ENCODE measurements around the gene OSGIN1.

Gene OSGIN1

DNA sequence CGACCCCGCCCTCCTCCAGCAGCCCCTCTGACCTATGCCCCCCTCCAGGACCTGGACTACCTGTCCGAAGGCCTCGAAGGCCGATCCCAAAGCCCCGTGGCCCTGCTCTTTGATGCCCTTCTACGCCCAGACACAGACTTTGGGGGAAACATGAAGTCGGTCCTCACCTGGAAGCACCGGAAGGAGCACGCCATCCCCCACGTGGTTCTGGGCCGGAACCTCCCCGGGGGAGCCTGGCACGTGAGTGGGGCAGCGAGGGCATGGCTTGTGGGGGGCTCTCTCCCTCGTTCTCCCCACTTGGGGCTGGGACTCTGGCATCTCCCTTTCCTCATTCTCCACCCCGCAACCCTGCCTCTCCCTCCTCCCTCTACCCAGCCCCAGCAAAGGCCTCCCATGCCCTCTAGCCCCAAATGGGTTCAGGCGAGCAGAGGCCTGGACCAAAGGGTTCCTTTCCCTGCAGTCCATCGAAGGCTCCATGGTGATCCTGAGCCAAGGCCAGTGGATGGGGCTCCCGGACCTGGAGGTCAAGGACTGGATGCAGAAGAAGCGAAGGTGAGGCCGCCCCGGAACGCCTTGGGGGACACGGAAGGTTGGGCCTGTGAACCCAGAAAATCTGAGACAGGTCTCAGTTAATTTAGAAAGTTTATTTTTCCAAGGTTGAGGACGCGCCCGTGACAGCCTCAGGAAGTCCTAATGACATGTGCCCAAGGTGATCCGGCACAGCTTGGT is 7.6 kb downstream of the OSGIN1 start:
- no peak overlapping the region for H3K4me3 ChIP-seq (ENCODE audit: low read depth, low read length)
- TF ChIP-seq, protein P1, sequence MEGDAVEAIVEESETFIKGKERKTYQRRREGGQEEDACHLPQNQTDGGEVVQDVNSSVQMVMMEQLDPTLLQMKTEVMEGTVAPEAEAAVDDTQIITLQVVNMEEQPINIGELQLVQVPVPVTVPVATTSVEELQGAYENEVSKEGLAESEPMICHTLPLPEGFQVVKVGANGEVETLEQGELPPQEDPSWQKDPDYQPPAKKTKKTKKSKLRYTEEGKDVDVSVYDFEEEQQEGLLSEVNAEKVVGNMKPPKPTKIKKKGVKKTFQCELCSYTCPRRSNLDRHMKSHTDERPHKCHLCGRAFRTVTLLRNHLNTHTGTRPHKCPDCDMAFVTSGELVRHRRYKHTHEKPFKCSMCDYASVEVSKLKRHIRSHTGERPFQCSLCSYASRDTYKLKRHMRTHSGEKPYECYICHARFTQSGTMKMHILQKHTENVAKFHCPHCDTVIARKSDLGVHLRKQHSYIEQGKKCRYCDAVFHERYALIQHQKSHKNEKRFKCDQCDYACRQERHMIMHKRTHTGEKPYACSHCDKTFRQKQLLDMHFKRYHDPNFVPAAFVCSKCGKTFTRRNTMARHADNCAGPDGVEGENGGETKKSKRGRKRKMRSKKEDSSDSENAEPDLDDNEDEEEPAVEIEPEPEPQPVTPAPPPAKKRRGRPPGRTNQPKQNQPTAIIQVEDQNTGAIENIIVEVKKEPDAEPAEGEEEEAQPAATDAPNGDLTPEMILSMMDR (IDR thresholded peaks at IDR 0.05; ENCODE audit: low read depth, low read length), result no peak

DNA sequence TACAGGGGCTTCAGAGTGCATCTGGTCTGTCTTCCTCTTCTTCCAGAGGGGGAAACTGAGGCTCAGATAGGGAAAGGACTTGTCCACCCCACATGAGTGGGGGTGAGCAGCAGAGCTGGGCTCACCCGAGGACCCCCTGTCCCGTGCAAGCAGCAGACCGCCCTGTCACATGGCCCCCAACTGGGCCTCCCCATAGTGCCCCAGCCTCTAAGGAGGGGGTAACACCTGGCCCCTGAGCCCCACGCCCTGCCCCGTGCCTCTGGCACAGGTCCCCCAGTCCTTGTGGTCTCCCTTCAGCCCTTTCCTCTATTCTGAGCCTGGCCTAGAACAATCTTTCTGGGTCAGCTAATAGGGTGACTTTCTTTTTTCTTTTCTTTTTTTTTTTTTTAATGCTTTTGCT is 8.6 kb downstream of the OSGIN1 start:
- H3K4me3 ChIP-seq (ENCODE audit: low read depth, low read length), result no peak overlapping the region
- TF ChIP-seq, protein P1 (IDR thresholded peaks at IDR 0.05; ENCODE audit: low read depth, low read length), result no peak

DNA sequence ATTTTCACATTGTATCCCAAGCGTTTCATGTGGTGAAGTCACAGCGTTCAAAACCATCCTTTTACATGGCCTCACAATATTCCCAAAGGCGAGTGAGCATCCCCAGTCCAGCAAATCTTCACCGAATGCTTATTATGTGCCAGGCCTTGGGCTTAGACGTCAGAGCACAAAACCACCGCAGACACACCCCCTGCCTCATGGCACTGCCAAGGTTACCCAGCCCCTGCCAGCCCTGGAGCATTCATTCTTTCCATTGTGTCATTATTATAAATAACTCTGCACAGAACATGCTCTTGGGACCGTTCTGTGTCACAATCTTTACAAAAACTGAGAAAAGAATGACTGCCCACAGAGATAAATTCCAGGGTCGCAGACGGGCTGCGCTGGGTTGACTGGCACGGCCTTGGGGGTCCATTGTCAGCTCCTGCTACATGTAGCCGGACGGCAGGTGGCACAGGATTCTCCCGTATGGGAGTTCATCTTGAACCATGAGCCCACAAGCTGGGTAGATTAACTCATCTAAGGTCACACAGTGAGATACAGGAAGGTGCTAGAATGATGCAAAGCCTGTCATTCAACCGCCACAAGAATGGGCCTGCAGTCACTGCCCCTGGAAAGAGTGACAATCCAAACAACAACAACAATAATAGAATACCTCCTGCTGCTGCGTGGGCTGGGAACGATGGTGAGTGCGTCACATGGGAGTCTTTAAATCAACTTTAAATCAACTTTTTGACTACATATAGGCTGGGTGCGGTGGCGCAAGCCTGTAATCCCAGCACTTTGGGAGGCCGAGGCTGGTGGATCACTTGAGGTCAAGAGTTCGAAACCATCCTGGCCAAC is 10.5 kb downstream of the OSGIN1 start:
- TF ChIP-seq, protein P1 (IDR thresholded peaks at IDR 0.05; ENCODE audit: low read depth, low read length), result no peak
- no peak overlapping the region for H3K4me3 ChIP-seq (ENCODE audit: low read depth, low read length)

DNA sequence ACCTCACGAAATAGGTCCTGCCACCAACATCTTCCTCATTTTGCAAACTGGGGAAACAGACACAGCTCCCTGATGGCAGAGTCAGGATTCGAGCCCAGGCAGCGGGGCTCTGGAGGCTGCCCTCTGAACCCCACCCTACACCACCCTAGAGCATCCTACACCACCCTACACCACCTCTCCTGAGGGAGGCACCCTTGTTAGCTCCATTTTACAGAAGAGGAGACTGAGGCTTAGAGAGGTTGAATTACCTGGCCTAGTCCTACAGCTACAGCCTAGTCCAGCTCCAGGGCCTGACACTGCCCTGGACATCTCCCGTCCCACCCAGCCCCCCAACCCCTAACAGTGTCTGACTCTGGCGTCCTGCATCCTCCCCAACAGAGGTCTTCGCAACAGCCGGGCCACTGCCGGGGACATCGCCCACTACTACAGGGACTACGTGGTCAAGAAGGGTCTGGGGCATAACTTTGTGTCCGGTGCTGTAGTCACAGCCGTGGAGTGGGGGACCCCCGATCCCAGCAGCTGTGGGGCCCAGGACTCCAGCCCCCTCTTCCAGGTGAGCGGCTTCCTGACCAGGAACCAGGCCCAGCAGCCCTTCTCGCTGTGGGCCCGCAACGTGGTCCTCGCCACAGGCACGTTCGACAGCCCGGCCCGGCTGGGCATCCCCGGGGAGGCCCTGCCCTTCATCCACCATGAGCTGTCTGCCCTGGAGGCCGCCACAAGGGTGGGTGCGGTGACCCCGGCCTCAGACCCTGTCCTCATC is 11.8 kb downstream of the OSGIN1 start:
- no peak overlapping the region for H3K4me3 ChIP-seq (ENCODE audit: low read depth, low read length)
- TF ChIP-seq, protein P1 (IDR thresholded peaks at IDR 0.05; ENCODE audit: low read depth, low read length), result no peak

DNA sequence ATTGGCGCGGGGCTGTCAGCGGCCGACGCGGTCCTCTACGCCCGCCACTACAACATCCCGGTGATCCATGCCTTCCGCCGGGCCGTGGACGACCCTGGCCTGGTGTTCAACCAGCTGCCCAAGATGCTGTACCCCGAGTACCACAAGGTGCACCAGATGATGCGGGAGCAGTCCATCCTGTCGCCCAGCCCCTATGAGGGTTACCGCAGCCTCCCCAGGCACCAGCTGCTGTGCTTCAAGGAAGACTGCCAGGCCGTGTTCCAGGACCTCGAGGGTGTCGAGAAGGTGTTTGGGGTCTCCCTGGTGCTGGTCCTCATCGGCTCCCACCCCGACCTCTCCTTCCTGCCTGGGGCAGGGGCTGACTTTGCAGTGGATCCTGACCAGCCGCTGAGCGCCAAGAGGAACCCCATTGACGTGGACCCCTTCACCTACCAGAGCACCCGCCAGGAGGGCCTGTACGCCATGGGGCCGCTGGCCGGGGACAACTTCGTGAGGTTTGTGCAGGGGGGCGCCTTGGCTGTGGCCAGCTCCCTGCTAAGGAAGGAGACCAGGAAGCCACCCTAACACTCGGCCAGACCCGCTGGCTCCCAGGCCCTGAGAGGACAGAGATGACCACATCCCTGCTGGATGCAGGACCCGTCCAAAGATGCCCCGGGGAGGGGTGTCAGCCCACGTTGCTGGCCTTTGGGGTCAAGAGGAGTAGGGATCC is 12.6 kb downstream of the OSGIN1 start:
- H3K4me3 ChIP-seq (ENCODE audit: low read depth, low read length), result no peak overlapping the region
- TF ChIP-seq, protein P1 (IDR thresholded peaks at IDR 0.05; ENCODE audit: low read depth, low read length), result no peak

DNA sequence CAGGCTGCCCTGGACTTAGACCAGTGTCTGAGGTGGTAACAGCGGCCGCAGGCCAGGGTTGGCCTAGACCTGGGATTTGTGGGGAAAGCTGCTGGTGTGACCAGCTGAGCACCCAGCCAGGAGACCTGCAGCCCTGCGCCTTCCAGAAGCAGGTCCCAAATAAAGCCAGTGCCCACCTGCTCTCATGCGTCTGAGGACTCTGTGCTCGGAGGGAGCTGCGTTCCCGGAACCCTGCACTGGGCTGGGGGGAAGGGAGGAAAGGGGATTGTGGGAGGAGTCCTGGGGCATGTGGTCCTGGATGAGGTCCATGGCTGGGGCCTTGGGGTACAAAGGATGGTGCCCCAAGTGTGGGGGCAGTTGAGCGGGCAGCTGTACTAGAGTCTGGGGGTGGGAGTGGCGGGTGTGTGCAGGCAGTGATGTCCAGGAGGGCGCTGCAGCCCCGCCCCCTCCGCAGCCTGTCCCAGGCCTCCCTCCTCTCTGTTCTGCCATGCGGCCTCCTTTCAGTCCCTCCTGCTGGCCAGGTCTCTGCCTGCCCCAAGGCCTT is 13.2 kb downstream of the OSGIN1 start:
- H3K4me3 ChIP-seq (ENCODE audit: low read depth, low read length), result no peak overlapping the region
- TF ChIP-seq, protein P1 (IDR thresholded peaks at IDR 0.05; ENCODE audit: low read depth, low read length), result no peak

Measured in WI38 (cell line).